NK-92 (cell line): ENCODE measurements around the gene PITRM1.

Experiments used
- DNase-seq: peaks from one replicate; lab custom pipeline; 2025; ENCODE audit not compliant: unreplicated experiment; lab: John Stamatoyannopoulos, UW

PITRM1 gene

DNA sequence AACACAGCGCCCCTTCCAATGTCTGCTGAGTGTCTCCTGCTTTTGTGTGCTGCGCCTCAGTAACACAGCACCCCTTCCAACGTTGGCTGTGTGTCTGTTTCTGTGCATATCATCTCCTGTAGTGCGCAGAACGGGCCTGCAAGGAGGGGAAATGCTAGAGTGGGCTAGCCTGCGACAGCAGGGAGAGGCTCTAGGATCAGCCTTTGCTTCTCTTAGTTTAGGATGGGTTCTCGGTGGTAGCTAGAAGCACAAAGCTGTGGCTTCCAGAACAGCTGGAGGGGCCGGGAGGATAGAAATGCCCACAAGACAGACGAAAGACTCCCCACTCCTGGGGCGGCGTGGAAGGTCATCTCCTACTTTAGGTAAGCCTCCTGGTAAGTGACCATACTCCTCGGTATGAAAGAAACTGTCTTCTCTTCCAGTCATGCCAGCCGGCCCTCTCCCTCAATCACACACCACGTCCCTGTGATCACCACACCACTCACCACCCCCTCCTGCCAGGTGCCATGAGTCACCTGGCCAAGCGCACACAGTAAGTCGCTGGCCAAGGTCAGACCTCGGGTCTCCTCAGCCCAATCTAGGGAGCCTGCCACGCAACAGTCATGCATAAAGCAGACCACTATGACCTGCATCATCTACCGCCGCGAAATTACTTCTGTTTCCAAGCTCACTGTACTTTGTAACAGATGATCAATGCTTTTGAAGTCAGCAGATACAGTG lies 4.8 kb downstream of the PITRM1 start:
- DNase-seq = no peak

DNA sequence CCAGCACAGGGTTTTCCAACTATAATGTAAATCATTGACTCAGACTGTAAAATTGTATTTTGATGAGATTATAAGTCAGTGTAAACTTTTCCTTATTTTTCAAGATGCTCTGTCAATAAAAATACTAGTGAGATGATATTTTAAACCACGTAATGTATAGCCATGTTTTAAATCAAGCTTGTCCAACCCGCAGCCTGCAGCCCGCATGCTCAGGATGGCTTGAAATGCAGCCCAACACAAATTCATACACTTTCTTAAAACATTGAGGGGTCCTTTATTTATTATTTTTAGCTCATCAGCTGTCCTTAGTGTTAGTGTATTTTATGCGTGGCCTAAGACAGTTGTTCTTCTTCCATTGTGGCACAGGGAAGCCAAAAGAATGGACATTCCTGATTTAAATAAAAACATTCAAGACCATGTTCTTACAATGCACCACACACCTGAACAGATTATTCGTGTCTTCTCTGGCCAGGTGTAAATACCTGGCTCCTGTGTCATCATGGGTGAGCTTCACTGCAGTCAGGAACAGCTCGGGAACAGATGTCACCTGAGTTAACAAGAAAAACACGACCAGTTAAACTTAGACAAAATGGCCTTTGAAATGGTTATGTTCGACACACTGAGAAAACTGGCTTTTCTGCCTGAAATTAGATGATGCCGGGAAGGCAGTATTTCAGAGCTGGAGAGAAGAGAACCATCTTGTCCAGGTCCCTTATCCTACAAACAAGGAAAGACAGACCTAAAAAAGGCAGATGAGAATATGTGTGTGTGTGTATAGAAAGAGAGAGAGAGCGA lies 5.9 kb downstream of the PITRM1 start:
- DNase-seq = no peak

DNA sequence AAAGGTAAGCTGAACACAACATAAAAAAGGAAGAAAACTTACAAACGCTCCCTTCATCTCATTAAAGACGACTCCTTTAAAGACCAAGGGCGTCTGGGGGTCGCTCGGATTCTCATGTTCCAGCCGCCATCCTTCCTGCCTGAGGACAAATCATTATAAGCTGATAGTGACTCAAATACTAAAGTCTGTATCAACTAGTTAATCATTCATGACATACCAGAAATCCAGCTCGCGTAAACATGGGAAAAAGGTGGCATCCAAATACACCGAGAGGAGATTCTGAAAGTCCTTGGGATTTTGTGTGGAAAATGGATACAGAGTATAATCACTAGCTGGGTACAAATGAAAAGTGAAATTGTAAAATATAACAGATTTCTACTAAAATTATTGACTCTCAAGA lies 7.4 kb downstream of the PITRM1 start:
- no peak for DNase-seq

DNA sequence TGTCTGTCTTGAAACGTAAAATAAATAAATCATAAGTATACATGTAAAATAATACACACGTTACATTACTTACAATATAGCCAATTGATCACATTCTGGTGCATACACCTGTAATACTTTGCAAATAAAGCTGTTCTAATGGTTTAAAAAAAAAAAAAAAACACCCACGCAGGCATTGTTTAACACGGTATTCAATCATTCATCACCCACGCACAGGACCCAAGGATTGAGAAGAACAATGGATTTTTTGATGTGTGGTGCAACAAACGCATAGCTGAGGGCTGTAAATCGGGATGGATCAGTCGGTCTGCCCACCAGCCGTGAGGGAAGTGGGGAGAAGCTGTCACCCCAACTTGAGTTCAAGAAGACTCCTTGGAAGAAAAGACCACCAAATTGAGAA lies 8.7 kb downstream of the PITRM1 start:
- no peak for DNase-seq

DNA sequence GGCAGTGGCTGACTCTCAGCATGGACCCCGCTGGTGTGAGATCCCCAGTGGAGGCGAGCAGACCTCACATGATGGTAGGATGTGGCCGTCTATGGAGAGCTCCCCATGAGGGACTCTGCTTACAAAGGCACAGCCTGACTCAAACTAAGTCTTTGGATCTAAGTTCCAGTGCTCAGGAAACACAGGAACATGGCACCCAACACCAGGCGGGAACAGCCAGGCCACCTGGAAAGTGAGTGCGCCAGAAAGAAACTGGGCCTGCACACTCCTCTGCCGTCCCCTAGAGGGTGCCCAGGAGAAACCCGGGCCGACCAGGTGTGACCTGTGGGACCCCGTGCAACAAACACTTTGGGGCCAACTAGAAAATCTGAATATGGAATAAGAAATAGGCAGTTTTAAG lies 10.0 kb downstream of the PITRM1 start:
- no peak for DNase-seq

DNA sequence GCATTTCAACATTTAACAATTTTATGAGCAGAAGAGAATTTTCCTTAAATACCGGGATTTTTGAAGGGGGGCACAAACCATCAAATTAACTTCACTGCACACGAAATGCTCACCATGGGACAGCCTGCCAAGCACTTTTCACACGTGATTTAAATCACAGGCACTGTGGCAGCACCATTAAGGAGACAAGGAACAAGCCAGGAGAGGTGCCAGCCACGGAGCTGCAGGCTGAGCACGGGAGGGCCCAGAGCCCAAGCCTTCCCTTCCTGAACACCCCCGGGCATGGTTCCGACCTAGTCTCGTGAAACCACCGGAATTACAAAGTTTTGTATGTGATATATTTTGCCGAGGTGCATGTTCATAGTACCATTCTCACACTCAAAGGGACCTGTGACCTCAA lies 13.4 kb downstream of the PITRM1 start:
- no peak for DNase-seq

DNA sequence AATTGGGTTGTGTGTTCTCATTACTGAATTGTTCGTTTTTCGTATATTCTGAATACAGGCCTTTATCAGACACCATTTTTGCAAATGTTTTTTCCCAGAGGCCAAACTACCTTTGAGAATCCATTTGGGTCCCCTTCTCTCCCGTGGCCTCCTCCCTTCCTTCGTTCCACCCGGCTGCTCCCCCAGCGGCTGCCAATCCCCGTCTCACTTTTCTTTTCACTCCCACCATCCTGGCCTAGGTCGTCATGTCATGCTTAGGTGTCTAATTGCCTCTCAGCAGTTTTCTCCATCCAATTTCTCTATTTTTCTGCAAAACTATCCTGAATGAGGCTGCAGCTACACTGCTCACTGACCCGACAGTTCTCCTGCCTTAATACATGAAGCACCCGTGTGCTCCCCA lies 17.9 kb downstream of the PITRM1 start:
- DNase-seq = no peak

DNA sequence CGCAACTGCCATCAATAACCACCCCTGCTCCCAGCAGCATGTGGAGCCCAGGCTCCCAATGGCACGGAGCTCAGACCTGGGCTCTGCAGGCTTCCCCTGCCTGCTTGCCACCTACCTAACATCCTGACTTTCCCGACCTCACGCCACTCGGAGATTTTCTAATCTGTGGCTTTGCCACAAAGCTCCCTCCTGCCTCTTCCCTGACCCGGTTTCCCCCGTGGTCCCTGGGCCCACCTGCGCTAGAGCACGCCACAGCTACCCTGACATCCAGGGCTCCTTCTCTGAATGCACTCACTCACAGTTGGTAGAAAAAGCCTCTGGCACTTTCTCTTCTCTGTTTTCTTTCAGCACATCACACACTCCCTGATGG lies 20.0 kb downstream of the PITRM1 start:
- DNase-seq = no peak

DNA sequence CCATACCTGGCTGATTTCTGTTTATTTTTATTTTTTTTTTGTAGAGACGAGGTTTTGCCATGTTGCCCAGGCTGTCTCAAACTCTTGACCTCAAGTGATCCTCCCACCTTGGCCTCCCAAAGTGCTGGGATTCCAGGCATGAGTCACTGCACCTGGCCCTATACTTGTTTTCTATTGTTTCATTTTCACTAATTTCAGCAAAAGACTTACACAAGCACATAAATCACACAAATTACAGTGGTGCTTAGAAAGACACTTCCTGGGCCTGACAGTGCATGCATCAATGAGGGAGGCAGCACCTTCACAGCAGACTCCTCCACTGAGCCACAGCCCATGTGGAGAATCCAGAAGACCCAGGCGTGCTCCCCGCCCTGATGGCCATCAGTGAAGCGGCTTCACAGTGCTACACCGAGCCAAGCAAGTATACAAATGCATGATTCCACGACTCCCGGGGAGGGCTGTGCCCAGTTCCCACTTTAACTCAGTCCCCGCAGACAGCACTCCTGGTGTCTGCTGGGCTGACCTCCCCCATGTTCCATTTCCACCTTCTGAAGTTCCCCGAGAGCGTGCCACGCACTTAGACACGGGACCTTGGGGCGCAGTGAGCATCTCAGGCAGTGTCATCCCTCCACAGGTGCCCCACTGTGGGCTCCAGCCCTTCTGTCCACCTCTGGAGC lies 20.6 kb downstream of the PITRM1 start:
- no peak for DNase-seq

DNA sequence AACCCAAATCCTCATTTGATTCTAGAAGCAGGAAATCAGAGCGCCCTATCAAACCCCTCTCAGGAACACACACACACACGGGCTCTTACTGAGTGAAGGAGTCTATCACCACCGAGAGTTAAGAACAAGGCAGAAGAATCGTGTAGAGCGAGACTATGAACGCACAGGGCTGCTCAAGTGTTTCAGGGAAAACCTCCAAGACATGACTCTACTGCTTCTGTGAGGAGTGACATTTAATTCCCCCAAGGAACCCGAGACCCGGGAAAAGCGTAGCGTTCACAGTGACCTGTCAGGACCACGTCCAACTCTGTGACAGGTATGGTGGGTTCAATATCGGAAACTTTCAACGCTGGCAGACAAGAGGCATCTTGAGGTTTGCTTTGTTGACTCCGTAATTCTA lies 21.6 kb downstream of the PITRM1 start:
- DNase-seq = no peak

DNA sequence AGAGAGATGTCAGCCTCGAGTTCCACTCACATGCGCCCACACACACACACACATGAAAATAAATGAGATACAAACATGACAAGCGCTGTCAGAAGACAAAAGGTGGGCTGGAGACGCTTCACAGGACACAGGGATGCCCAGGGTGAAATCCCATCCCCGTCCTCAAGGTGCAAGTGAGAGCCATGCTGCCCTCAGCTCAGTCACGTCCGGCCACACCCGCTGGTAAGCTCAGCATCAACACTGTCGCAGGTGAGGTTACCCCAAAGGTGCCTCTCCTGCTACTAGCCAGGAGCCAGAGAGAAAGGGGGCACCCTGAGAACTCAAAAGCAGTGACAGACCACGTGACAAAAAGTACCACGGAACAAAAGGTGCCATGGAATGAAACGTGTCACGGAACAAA lies 22.2 kb downstream of the PITRM1 start:
- no peak for DNase-seq

DNA sequence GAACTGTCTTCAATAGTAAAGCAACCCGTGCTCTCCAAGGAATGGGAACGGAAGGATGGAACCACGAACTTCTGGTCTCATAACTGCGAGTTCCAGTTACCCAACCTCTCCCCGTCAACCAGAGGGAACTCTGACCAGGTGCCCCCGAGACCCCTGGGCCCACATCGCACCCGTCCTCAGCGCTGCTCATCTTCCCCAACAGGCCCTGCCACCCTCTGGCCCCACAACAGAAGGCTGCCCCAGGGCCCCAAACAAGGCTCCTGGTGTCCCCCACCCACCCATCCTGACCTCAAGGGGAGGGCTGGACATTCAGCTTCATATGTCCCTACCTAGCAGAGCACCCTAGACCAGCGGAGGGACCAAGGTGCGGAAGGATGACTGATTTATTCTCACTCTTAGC lies 22.7 kb downstream of the PITRM1 start:
- DNase-seq = no peak

DNA sequence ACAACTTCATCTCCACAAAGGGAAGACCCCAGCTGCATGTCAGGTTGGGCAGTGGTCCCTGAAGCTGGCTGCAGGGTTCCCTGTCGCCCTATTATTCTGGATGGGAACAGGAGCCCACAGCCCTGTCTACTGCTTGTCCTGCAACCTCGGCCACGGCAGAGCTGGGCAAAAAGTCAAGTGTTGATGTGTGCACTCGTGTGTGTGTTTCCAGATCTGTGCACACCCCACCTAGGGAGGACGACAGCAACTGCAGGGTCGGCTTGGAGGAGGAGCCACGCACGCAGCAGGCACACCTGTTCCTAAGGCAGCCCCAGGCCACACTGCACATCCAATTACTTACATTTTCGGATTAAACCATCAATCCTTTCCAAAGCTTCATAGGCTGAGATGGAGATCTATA lies 23.6 kb downstream of the PITRM1 start:
- no peak for DNase-seq

DNA sequence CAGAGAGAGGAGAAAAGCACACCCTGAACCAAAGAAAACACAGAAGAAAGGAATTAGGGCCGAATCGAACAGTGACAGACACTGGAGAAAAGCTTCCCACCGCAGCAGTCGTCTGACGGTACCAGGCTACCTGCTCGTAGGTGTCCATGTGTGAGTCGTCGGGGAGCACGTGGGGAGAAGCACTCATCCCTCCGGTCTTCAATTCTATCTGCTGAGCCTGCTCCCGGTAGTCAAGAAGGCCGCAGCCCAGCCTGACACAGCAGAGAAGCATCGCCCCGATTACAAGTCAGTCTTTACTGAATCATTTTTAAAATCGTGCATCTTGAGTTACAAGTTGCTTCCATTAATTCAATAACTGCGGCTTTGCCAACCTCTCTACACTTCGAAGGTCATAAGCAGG lies 24.5 kb downstream of the PITRM1 start:
- DNase-seq = no peak

DNA sequence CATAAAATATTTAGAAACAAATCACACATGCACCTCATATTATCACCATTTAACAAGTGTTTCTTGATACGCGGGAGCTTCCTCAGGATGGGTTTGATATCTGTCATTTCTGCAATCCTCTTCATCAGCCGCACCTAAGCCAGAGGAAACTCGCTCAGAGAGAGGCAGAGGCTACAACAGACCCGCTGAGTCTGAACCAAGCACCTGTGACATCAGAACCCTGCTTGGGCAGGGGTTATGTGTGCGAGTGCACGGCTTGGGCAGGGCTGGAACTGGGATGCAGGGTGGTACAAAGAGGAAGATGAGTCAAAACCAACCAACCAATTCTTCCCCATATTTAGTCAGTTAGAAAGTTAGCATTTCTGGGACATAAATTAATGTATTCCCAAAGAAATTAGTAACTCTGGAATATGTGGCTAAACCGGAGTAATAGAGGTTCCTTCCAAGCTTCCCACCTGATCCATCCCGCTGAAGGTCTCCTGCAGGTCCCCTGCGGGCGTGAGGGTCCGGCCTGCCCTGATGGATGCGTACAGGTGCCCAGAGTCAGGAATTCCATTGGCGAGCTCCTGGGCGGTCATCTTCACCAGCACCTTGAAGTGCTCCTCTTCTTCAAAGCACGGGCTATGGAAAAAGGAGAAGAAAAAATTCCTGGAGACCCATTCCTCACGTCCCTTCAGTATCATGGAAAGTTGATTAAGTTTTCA lies 25.3 kb downstream of the PITRM1 start:
- no peak for DNase-seq

DNA sequence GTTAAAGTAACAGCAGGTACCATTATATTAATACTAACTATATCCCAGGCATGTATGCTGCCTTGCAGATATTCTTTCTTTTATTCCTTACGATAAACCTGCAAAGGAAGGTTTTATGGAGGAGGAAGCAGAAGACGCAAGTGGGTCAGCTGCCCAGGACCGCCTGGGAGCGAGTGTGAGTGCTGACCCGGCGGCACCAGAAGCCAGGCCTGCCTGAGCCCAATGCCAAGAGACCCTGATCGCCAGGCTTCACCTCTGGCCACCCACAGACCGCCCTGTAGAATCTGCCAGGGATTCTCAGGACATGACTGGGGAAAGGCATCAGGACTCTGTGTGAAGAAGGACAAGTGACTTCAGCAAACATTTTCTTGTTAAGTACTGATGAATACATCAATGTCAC lies 26.3 kb downstream of the PITRM1 start:
- DNase-seq = no peak

DNA sequence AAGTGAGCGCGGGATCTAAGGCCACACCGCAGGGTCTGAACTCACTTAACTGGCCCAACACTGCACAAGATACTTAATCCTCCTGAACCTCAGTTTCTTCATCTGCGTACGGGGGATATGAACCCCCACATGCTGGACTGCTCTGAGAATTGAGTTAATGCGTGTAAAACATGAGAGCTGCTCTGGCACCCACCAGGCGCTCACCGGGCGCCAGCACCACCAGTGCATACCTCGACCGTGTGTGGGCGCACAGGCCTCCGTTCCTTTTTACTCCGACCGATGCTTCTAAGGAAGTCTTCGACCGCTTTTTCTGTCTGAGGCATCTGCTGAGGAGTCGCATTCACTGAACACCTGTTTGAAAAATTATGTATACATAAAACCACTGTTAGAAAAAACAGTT lies 27.2 kb downstream of the PITRM1 start:
- DNase-seq = no peak

DNA sequence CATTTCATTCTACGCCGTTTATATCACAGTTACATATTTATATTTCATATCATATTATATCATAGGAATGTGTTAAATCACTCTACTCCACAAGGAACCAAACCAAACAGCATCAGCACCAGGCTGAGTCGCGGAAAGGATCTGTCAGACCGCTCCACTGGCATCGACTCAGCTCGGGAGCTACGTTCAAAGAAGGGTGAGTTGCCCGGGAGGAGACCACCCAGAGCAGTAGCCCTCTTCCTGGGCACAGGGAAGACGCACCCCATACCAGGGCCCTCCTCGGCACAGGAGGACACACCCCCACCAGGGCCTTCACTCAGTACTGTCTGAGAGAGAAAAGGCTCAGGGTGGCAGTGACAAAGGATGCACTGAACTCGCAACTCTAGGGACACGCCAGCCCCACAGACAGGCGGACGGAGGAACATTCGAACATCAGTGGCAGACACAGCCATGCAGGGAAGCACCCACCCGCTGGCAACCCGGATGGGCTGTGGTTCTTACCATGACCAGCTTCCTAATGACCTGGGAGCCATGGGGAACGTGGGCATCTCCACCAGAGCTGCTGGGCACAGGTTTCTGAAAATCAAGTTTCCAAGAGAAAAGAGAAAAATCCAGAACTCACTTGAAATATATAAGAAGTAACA lies 28.7 kb downstream of the PITRM1 start:
- no peak for DNase-seq

DNA sequence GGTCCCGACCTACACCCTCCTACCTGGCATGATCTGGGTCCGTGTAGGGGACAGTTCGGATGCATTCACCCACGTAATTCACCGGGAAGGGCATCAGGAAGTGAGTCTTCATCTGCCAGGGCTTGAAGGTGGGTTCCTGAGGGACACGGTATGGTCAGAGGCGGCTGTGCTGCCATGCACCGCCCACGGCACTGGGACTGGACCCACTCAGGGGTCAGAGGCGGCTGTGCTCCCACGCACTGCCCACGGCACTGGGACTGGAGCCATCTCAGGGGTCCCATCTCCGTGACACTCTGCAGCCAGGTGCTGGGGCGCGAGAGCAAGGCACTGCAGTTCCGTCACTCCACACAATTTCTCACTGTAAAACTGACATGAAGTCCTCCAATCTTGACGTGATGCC lies 29.2 kb downstream of the PITRM1 start:
- no peak for DNase-seq

DNA sequence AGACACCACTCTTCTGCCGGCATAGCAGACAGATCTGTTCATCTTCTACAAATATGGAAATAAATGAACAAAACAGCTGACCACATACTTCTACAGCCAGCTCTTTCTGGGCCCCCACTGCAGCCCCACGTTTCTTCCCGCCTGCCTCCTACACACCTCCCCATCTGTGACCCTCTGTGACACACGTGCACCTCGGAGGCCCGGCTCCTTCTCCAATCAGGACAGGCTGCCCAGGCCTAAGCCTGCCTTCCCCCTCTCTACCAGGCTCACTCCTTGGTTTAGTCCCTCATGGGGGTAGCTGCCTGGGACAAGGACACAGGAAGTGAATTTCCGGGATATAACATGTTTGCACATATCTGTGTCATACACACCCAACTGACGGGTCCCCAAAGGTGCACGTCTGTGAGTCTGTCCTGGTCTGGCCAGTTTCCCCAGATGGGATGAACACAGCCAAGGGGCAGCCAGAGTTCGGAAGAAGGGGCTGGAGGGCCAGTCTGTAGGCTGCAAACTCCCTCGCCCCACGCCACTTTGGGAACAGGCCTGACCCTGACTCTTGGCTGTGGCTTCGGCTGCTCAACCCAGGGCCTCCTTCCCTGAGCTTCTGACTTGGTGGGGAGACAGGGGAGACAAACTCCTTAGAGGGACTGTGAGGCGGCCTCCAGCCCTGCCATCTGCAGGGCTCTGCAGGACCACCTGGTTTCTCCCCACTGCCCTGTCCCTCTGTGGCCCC lies 30.3 kb downstream of the PITRM1 start:
- no peak for DNase-seq
